ENCODE data around the gene WDR18.

WDR18 gene

GRCh38 chr19:944663-945241 is 39.4 kb upstream of the WDR18 start:
- H3K4me3 ChIP-seq (ENCODE audit: low read depth, low read length): no peak overlapping the region
- no peak for TF ChIP-seq CTCF (IDR thresholded peaks at IDR 0.05; ENCODE audit: low read depth, low read length)

- TF ChIP-seq CTCF (IDR thresholded peaks at IDR 0.05; ENCODE audit: low read depth, low read length): no peak
- H3K4me3 ChIP-seq (ENCODE audit: low read depth, low read length): no peak overlapping the region
These were observed 38.5 kb upstream of the WDR18 start for GRCh38 chr19:945401-946252.

GRCh38 chr19:947090-947706 is 36.9 kb upstream of the WDR18 start:
- H3K4me3 ChIP-seq (ENCODE audit: low read depth, low read length): no peak overlapping the region

GRCh38 chr19:947707-948539 is 36.2 kb upstream of the WDR18 start:
- no peak for TF ChIP-seq CTCF (IDR thresholded peaks at IDR 0.05; ENCODE audit: low read depth, low read length)
- H3K4me3 ChIP-seq (ENCODE audit: low read depth, low read length): no peak overlapping the region

More at GRCh38 chr19:947090-947706, 36.9 kb upstream of the WDR18 start:
- no peak for TF ChIP-seq CTCF (IDR thresholded peaks at IDR 0.05; ENCODE audit: low read depth, low read length)

GRCh38 chr19:948842-949496 is 35.2 kb upstream of the WDR18 start:
- no peak for TF ChIP-seq CTCF (IDR thresholded peaks at IDR 0.05; ENCODE audit: low read depth, low read length)
- no peak overlapping the region for H3K4me3 ChIP-seq (ENCODE audit: low read depth, low read length)

- no peak for TF ChIP-seq CTCF (IDR thresholded peaks at IDR 0.05; ENCODE audit: low read depth, low read length)
- H3K4me3 ChIP-seq (ENCODE audit: low read depth, low read length): no peak overlapping the region
These were observed 33.6 kb upstream of the WDR18 start for GRCh38 chr19:950352-951066.

All from WI38 (cell line).